Loucy (cell line): ENCODE results near the gene B4GALNT3.

Experiments
- H2AFZ ChIP-seq: fragments of 200-600 bp; sonication (generic); 2 replicates; pipeline ENCODE4 v1.6.0; 2016; ENCODE audit warnings: antibody characterized with exemption, mild to moderate bottlenecking, low read length, moderate library complexity
- H3F3A ChIP-seq: fragments of 200-600 bp; 2 replicates; pipeline ENCODE4 v1.6.0; 2016; ENCODE audit warnings: antibody characterized with exemption, low read depth, mild to moderate bottlenecking
- H3K27me3 ChIP-seq: fragments of 200-600 bp; sonication (generic); 2 replicates; pipeline ENCODE4 v1.6.1; 2014; ENCODE audit warnings: low read length, mild to moderate bottlenecking; ENCODE audit not compliant: insufficient read depth, poor library complexity, severe bottlenecking
- H3K36me3 ChIP-seq: fragments of 200-600 bp; sonication (generic); 2 replicates; pipeline ENCODE4 v1.6.1; 2016; ENCODE audit warnings: low read length; ENCODE audit not compliant: insufficient read depth
- H3K4me1 ChIP-seq: fragments of 200-600 bp; sonication (generic); 2 replicates; pipeline ENCODE4 v1.5.1; 2014; ENCODE audit warnings: low read length, mild to moderate bottlenecking; ENCODE audit not compliant: insufficient read depth, poor library complexity, severe bottlenecking
- H3K4me2 ChIP-seq: fragments of 200-600 bp; sonication (generic); 2 replicates; pipeline ENCODE4 v1.6.0; 2014; ENCODE audit warnings: antibody characterized with exemption, low read length, low read depth, mild to moderate bottlenecking; ENCODE audit not compliant: poor library complexity, severe bottlenecking
- H3K4me3 ChIP-seq: fragments of 200-600 bp; sonication (generic); 2 replicates; pipeline ENCODE4 v1.5.1; 2014; ENCODE audit warnings: low read length, mild to moderate bottlenecking, mixed read lengths; ENCODE audit not compliant: poor library complexity, severe bottlenecking
- H3K79me2 ChIP-seq: fragments of 200-600 bp; sonication (generic); 2 replicates; pipeline ENCODE4 v1.6.1; 2014; ENCODE audit warnings: low read length; ENCODE audit not compliant: insufficient read depth
- H3K9ac ChIP-seq: fragments of 200-600 bp; sonication (generic); 2 replicates; pipeline ENCODE4 v1.6.0; 2014; ENCODE audit warnings: mild to moderate bottlenecking, low read depth, low read length, moderate library complexity; ENCODE audit not compliant: poor library complexity, severe bottlenecking
- H3K9me2 ChIP-seq: fragments of 200-600 bp; sonication (generic); replicated peaks from 2 replicates; pipeline ENCODE4 v1.6.1; 2016; ENCODE audit warnings: low read depth, low read length, mixed read lengths
- H3K9me3 ChIP-seq: fragments of 200-600 bp; sonication (generic); 2 replicates; pipeline ENCODE4 v1.6.1; 2014; ENCODE audit warnings: mild to moderate bottlenecking, antibody characterized with exemption, low read length, low read depth; ENCODE audit not compliant: insufficient read depth
- H4K20me1 ChIP-seq: fragments of 200-600 bp; sonication (generic); 2 replicates; pipeline ENCODE4 v1.6.0; 2014; ENCODE audit warnings: antibody characterized with exemption, low read length, mild to moderate bottlenecking; ENCODE audit not compliant: insufficient read depth, poor library complexity, severe bottlenecking
- CTCF ChIP-seq: fragments of 200-600 bp; sonication (generic); conservative IDR thresholded peaks from 2 replicates; pipeline ENCODE4 v1.5.1; 2014; ENCODE audit warnings: mild to moderate bottlenecking, antibody characterized with exemption, low read length
- EZH2phosphoT487 ChIP-seq: fragments of 200-600 bp; IDR thresholded peaks from 2 replicates; pipeline ENCODE4 v1.6.1; 2018; ENCODE audit warnings: antibody characterized with exemption, mild to moderate bottlenecking, moderate library complexity, borderline replicate concordance

Gene B4GALNT3

GRCh38 chr12:526089-526488, 66.3 kb downstream of the B4GALNT3 start:
- H3K4me3 ChIP-seq, result no peak overlapping the region
- H3K9ac ChIP-seq, result no peak overlapping the region
- no peaks in the 10 kb centered on the region for H3K79me2 ChIP-seq
- H3K4me1 ChIP-seq, result no peaks in the 10 kb centered on the region
- no peak for TF ChIP-seq CTCF
- TF ChIP-seq EZH2phosphoT487, result no peak
- no peaks in the 10 kb centered on the region for H3F3A ChIP-seq
- H2AFZ ChIP-seq, result no peak overlapping the region
- H3K9me2 ChIP-seq, result no peaks in the 10 kb centered on the region
- no peaks in the 10 kb centered on the region for H3K27me3 ChIP-seq
- H3K4me2 ChIP-seq, result no peak overlapping the region
- H3K9me3 ChIP-seq, result peaks cover 8% of the 10 kb centered on the region; the same call in 1 of the 2 replicates
- H3K36me3 ChIP-seq, result no peaks in the 10 kb centered on the region
- H4K20me1 ChIP-seq, result no peaks in the 10 kb centered on the region

- Histone ChIP-seq H3F3A (no peaks in the 10 kb centered on the region), H3K27me3 (no peaks in the 10 kb centered on the region), H2AFZ (no peak overlapping the region), H3K36me3 (no peaks in the 10 kb centered on the region), H3K79me2 (no peaks in the 10 kb centered on the region), H3K9me3 (peaks cover 12% of the 10 kb centered on the region; the same call in 1 of the 2 replicates), H3K4me2 (no peak overlapping the region), H3K9me2 (no peaks in the 10 kb centered on the region), H3K4me1 (no peaks in the 10 kb centered on the region), H3K9ac (no peak overlapping the region), H3K4me3 (no peak overlapping the region), H4K20me1 (no peaks in the 10 kb centered on the region)
- no peak for TF ChIP-seq EZH2phosphoT487
- no peak for TF ChIP-seq CTCF
These were observed 67.5 kb downstream of the B4GALNT3 start for GRCh38 chr12:527241-527640.

- H3K9me3 ChIP-seq, result peaks cover 12% of the 10 kb centered on the region; the same call in 1 of the 2 replicates
- H3K4me2 ChIP-seq, result no peak overlapping the region
- no peak overlapping the region for H3K4me3 ChIP-seq
- H3K36me3 ChIP-seq, result no peaks in the 10 kb centered on the region
- no peaks in the 10 kb centered on the region for H3K4me1 ChIP-seq
- no peaks in the 10 kb centered on the region for H3F3A ChIP-seq
- H3K79me2 ChIP-seq, result no peaks in the 10 kb centered on the region
- TF ChIP-seq CTCF (no peak), EZH2phosphoT487 (no peak)
- H3K9ac ChIP-seq, result no peak overlapping the region
- no peaks in the 10 kb centered on the region for H3K27me3 ChIP-seq
- H2AFZ ChIP-seq, result no peak overlapping the region
- no peaks in the 10 kb centered on the region for H3K9me2 ChIP-seq
- no peaks in the 10 kb centered on the region for H4K20me1 ChIP-seq
These were observed 68.0 kb downstream of the B4GALNT3 start for GRCh38 chr12:527729-528128.
